HCT116 (cell line): Measurements from ENCODE around the gene UTS2. TPM values are rescaled to one million over a fixed set of nuclear protein-coding genes. Genes with fewer than 3 reads are reported as not detected.

Experiments used
- ATAC-seq: fragments of 200-7000 bp; cut with Tn5 transposase; 2 replicates; pipeline ENCODE4 v1.9.1; 2020; ENCODE audit warnings: mild to moderate bottlenecking, moderate library complexity
- BruUV-seq: library from RNA; stranded (reverse); fragments of 400-500 nt; replicated peaks from 2 replicates; lab custom pipeline; 2021; lab: Mats Ljungman, UMichigan
- CTCF ChIA-PET: fragments of 300-600 bp; sonication (Branson Sonifier 250); formaldehyde crosslinking; loops from one replicate; lab custom pipeline; 2021; ENCODE audit warnings: antibody characterized with exemption; lab: Charles Lee
- POLR2A ChIA-PET: fragments of 300-600, 350-600 bp; sonication (Branson Sonifier 250); formaldehyde crosslinking; loops from one replicate; lab custom pipeline; 2021; ENCODE audit warnings: antibody characterized with exemption; lab: Charles Lee
- RAD21 ChIA-PET, 2 experiments: fragments of 300-600 bp; sonication (Branson Sonifier 250); formaldehyde crosslinking; loops; one replicate each; lab custom pipeline; 2023; ENCODE audit warnings: low total read pairs in 2 of 2; ENCODE audit not compliant: uncharacterized antibody in 2 of 2, unreplicated experiment in 2 of 2, low non-redundant PET in 1 of 2; lab: Charles Lee
- DNase-seq: peaks from one replicate; pipeline ENCODE4 v3.0.0-alpha.2; 2010; ENCODE audit warnings: low read depth, low spot score
- H2AFZ ChIP-seq: fragments of 200-600 bp; shearing (Covaris generic), sonication (generic); 2 replicates; pipeline ENCODE4 v1.6.1; 2017; ENCODE audit warnings: low read depth, mixed run types, mixed read lengths, antibody characterized with exemption, low read length; ENCODE audit not compliant: poor library complexity, severe bottlenecking
- H3K27ac ChIP-seq: 2 replicates; pipeline ENCODE4 v1.5.1; 2012; ENCODE audit warnings: low read depth, low read length
- H3K27me3 ChIP-seq: fragments of 200-600 bp; sonication (generic); 2 replicates; pipeline ENCODE4 v1.6.1; 2016; ENCODE audit warnings: mixed run types, low read length, mixed read lengths; ENCODE audit not compliant: insufficient read depth
- H3K36me3 ChIP-seq, 2 experiments: fragments of 200-500 bp in 1 of 2; fragments of 200-600 bp in 1 of 2; sonication (Bioruptor generic) in 1 of 2; sonication (generic) in 1 of 2; 2 replicates each; pipeline versions ENCODE4 v1.5.1 to v1.6.1; 2014 to 2016; ENCODE audit warnings: low read length in 2 of 2, inconsistent platforms in 1 of 2, mixed read lengths in 1 of 2, mixed run types in 1 of 2; ENCODE audit not compliant: insufficient read depth in 2 of 2, control insufficient read depth in 1 of 2
- H3K4me1 ChIP-seq, 2 experiments: fragments of 200-600 bp in 1 of 2; sonication (generic) in 1 of 2; 2 replicates each; pipeline versions ENCODE4 v1.5.1 to v1.6.1; 2012 to 2017; ENCODE audit warnings: low read length in 2 of 2, inconsistent platforms in 1 of 2, mild to moderate bottlenecking in 1 of 2, mixed read lengths in 1 of 2, mixed run types in 1 of 2, moderate library complexity in 1 of 2; ENCODE audit not compliant: insufficient read depth in 2 of 2, control insufficient read depth in 1 of 2
- H3K4me2 ChIP-seq: fragments of 200-600 bp; sonication (generic); 2 replicates; pipeline ENCODE4 v1.6.1; 2017; ENCODE audit warnings: mixed run types, low read length, mixed read lengths
- H3K4me3 ChIP-seq, 2 experiments: fragments of 200-600 bp in 1 of 2; sonication (generic) in 1 of 2; replicated peaks in 1 of 2; 2 replicates each; pipeline ENCODE4 v1.5.1; 2011 to 2016; ENCODE audit warnings: low read length in 2 of 2, control low read depth in 1 of 2, low read depth in 1 of 2, mild to moderate bottlenecking in 1 of 2, mixed read lengths in 1 of 2, mixed run types in 1 of 2
- H3K79me2 ChIP-seq: fragments of 200-600 bp; sonication (generic); 2 replicates; pipeline ENCODE4 v1.6.1; 2017; ENCODE audit warnings: mild to moderate bottlenecking, mixed run types, low read length, moderate library complexity, mixed read lengths; ENCODE audit not compliant: insufficient read depth
- H3K9ac ChIP-seq: fragments of 200-600 bp; sonication (generic); 2 replicates; pipeline ENCODE4 v1.6.1; 2016; ENCODE audit warnings: low read length, mixed read lengths
- H3K9me2 ChIP-seq: fragments of 200-600 bp; sonication (generic), shearing (Covaris generic); 2 replicates; pipeline ENCODE4 v1.6.1; 2017; ENCODE audit warnings: mixed run types, mild to moderate bottlenecking, moderate library complexity; ENCODE audit not compliant: insufficient read depth
- H3K9me3 ChIP-seq, 2 experiments: fragments of 200-500 bp in 1 of 2; fragments of 200-600 bp in 1 of 2; sonication (Bioruptor generic) in 1 of 2; sonication (generic) in 1 of 2; 2 replicates each; pipeline ENCODE4 v1.6.1; 2014 to 2017; ENCODE audit warnings: low read length in 2 of 2, mixed read lengths in 2 of 2, inconsistent platforms in 1 of 2, low read depth in 1 of 2, mild to moderate bottlenecking in 1 of 2, mixed run types in 1 of 2, moderate library complexity in 1 of 2; ENCODE audit not compliant: control insufficient read depth in 1 of 2, insufficient read depth in 1 of 2
- H4K20me1 ChIP-seq: fragments of 200-600 bp; sonication (generic), shearing (Covaris generic); 2 replicates; pipeline ENCODE4 v1.6.1; 2017; ENCODE audit warnings: mixed run types, mild to moderate bottlenecking, moderate library complexity; ENCODE audit not compliant: insufficient read depth
- CBX3 ChIP-seq: IDR thresholded peaks from 2 replicates; pipeline ENCODE4 v1.6.1; 2012; ENCODE audit warnings: low read depth
- CEBPB ChIP-seq: IDR thresholded peaks from 2 replicates; pipeline ENCODE4 v1.6.1; 2012; ENCODE audit warnings: low read depth
- EGR1 ChIP-seq: IDR thresholded peaks from 2 replicates; pipeline ENCODE4 v1.6.1; 2012; ENCODE audit warnings: low read depth
- ELF1 ChIP-seq: IDR thresholded peaks from 2 replicates; pipeline ENCODE4 v1.6.1; 2012; ENCODE audit warnings: low read depth, borderline replicate concordance
- EZH2 ChIP-seq: fragments of 200-600 bp; sonication (generic); IDR thresholded peaks from 2 replicates; pipeline ENCODE4 v1.6.1; 2017; ENCODE audit warnings: antibody characterized with exemption, mixed run types
- EZH2phosphoT487 ChIP-seq: fragments of 200-600 bp; IDR thresholded peaks from 2 replicates; pipeline ENCODE4 v1.6.1; 2018; ENCODE audit warnings: antibody characterized with exemption, borderline replicate concordance
- FOSL1 ChIP-seq: IDR thresholded peaks from 2 replicates; pipeline ENCODE4 v1.6.1; 2012; ENCODE audit warnings: low read depth
- POLR2AphosphoS5 ChIP-seq: IDR thresholded peaks from 2 replicates; pipeline ENCODE4 v1.6.1; 2011; ENCODE audit warnings: mild to moderate bottlenecking, low read depth, low read length, moderate library complexity
- RAD21 ChIP-seq: IDR thresholded peaks from 2 replicates; pipeline ENCODE4 v1.6.1; 2012; ENCODE audit warnings: low read depth, mild to moderate bottlenecking
- SIN3A ChIP-seq: IDR thresholded peaks from 2 replicates; pipeline ENCODE4 v1.6.1; 2012; ENCODE audit warnings: low read depth
- SRF ChIP-seq: IDR thresholded peaks from 2 replicates; pipeline ENCODE4 v1.6.1; 2012; ENCODE audit warnings: low read depth
- ZFX ChIP-seq: fragments of 450-650 bp; IDR thresholded peaks from 2 replicates; pipeline ENCODE4 v1.6.1; 2017
- ZNF274 ChIP-seq: fragments of 200-500 bp; sonication (Bioruptor generic); IDR thresholded peaks from 2 replicates; pipeline ENCODE4 v1.6.1; 2014; ENCODE audit warnings: mild to moderate bottlenecking, low read depth, low read length, inconsistent platforms
- intact Hi-C: fragments of 100-400 bp; cut with micrococcal nuclease; formaldehyde crosslinking; loops from 2 replicates; pipeline ENCODE4 v1.10.0; 2022
- total RNA-seq: library from RNA; stranded (reverse); gene quantifications from one replicate; pipeline ENCODE4 v1.2.1, GENCODE V29; 2021; ENCODE audit not compliant: unreplicated experiment
- TF ChIP-seq, protein P1 (sequence below): IDR thresholded peaks from 2 replicates; pipeline ENCODE4 v1.6.1; 2012
- TF ChIP-seq, protein P2 (sequence below): IDR thresholded peaks from 2 replicates; pipeline ENCODE4 v1.6.1; 2012; ENCODE audit warnings: low read depth
- TF ChIP-seq, protein P3 (sequence below), 3 experiments: fragments of 200-600 bp in 1 of 3; sonication (generic) in 1 of 3; IDR thresholded peaks in 2 of 3; conservative IDR thresholded peaks in 1 of 3; 2 replicates each; pipeline ENCODE4 v1.5.1; 2012 to 2017; ENCODE audit warnings: low read depth in 2 of 3, low read length in 2 of 3, antibody characterized with exemption in 1 of 3, borderline replicate concordance in 1 of 3, control low read depth in 1 of 3, mild to moderate bottlenecking in 1 of 3, mixed read lengths in 1 of 3, mixed run types in 1 of 3, moderate library complexity in 1 of 3; ENCODE audit not compliant: insufficient read depth in 1 of 3
- TF ChIP-seq, protein P4 (sequence below): IDR thresholded peaks from 2 replicates; pipeline ENCODE4 v1.6.1; 2012

UTS2 gene
- total RNA-seq, 1 experiment from 2014 or later: 3.0 TPM

DNA sequence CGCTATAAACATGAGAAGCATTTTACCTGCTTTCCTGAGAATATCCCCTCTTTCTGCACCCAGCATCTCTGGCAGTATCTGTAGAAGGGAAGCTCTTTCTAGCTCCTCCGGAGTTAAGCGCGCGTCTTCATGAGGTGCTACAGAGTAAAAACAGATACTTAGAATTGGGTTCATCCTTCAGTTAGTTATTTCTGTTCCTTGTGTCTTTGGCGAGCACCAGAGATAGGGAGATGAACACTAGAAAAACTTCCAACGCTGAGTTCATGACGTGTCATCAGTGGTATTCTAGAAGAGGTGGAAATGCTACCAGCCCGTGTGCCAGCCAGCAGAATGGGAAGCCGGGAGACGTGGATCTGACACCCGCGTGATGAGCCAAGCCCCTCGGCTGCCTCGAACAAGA is 2.1 kb downstream of the UTS2 start:
- TF ChIP-seq ZFX (no peak), EZH2 (no peak), FOSL1 (no peak), ZNF274 (no peak), SIN3A (no peak), POLR2AphosphoS5 (no peak), CBX3 (no peak), EZH2phosphoT487 (no peak), EGR1 (no peak), SRF (no peak), ELF1 (no peak), RAD21 (no peak), CEBPB (no peak)
- TF ChIP-seq, protein P1, sequence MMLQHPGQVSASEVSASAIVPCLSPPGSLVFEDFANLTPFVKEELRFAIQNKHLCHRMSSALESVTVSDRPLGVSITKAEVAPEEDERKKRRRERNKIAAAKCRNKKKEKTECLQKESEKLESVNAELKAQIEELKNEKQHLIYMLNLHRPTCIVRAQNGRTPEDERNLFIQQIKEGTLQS: no peak
- TF ChIP-seq, protein P2, sequence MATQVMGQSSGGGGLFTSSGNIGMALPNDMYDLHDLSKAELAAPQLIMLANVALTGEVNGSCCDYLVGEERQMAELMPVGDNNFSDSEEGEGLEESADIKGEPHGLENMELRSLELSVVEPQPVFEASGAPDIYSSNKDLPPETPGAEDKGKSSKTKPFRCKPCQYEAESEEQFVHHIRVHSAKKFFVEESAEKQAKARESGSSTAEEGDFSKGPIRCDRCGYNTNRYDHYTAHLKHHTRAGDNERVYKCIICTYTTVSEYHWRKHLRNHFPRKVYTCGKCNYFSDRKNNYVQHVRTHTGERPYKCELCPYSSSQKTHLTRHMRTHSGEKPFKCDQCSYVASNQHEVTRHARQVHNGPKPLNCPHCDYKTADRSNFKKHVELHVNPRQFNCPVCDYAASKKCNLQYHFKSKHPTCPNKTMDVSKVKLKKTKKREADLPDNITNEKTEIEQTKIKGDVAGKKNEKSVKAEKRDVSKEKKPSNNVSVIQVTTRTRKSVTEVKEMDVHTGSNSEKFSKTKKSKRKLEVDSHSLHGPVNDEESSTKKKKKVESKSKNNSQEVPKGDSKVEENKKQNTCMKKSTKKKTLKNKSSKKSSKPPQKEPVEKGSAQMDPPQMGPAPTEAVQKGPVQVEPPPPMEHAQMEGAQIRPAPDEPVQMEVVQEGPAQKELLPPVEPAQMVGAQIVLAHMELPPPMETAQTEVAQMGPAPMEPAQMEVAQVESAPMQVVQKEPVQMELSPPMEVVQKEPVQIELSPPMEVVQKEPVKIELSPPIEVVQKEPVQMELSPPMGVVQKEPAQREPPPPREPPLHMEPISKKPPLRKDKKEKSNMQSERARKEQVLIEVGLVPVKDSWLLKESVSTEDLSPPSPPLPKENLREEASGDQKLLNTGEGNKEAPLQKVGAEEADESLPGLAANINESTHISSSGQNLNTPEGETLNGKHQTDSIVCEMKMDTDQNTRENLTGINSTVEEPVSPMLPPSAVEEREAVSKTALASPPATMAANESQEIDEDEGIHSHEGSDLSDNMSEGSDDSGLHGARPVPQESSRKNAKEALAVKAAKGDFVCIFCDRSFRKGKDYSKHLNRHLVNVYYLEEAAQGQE: no peak
- TF ChIP-seq, protein P3, sequence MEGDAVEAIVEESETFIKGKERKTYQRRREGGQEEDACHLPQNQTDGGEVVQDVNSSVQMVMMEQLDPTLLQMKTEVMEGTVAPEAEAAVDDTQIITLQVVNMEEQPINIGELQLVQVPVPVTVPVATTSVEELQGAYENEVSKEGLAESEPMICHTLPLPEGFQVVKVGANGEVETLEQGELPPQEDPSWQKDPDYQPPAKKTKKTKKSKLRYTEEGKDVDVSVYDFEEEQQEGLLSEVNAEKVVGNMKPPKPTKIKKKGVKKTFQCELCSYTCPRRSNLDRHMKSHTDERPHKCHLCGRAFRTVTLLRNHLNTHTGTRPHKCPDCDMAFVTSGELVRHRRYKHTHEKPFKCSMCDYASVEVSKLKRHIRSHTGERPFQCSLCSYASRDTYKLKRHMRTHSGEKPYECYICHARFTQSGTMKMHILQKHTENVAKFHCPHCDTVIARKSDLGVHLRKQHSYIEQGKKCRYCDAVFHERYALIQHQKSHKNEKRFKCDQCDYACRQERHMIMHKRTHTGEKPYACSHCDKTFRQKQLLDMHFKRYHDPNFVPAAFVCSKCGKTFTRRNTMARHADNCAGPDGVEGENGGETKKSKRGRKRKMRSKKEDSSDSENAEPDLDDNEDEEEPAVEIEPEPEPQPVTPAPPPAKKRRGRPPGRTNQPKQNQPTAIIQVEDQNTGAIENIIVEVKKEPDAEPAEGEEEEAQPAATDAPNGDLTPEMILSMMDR (IDR thresholded peaks at IDR 0.05 in 2 of 3, conservative IDR thresholded peaks at IDR 0.05 in 1 of 3; ENCODE audit: borderline replicate concordance in 1 of 3, insufficient read depth in 1 of 3, low read depth in 2 of 3, low read length in 2 of 3): no peak
- TF ChIP-seq, protein P4, sequence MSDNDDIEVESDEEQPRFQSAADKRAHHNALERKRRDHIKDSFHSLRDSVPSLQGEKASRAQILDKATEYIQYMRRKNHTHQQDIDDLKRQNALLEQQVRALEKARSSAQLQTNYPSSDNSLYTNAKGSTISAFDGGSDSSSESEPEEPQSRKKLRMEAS: no peak
- TF ChIP-seq, all 23 proteins: peak for 0
- Histone ChIP-seq H3K27me3 (no peaks in the 10 kb centered on the region), H3K4me2 (no peak overlapping the region), H3K27ac (no peak overlapping the region), H3K9me2 (no peaks in the 10 kb centered on the region), H3K9ac (no peak overlapping the region), H3K4me1 (no peaks in the 10 kb centered on the region), H3K9me3 (no peaks in the 10 kb centered on the region), H4K20me1 (no peaks in the 10 kb centered on the region), H3K79me2 (no peaks in the 10 kb centered on the region), H3K36me3 (no peaks in the 10 kb centered on the region), H2AFZ (no peak overlapping the region), H3K4me3 (no peak overlapping the region)
- DNase-seq (no peak), ATAC-seq (no peak)
- POLR2A ChIA-PET: no interaction called here
- no TSS peak for BruUV-seq
- RAD21 ChIA-PET: no interaction called here
- CTCF ChIA-PET: no interaction called here
- intact Hi-C loops: no loop called here
